ENCODE results near the gene ENTREP3.

The ENTREP3 gene

GRCh38 chr1:155202731-155203515 lies 52.4 kb downstream of the ENTREP3 start:
- TF ChIP-seq ZFX (IDR thresholded peaks at IDR 0.05) (no peak), CTCF (conservative IDR thresholded peaks at IDR 0.05) (no peak)
- no peak overlapping the region for H3K27ac ChIP-seq

GRCh38 chr1:155202198-155202597 lies 53.1 kb downstream of the ENTREP3 start:
- TF ChIP-seq ZFX (IDR thresholded peaks at IDR 0.05) (no peak), CTCF (conservative IDR thresholded peaks at IDR 0.05) (no peak)

GRCh38 chr1:155200920-155201319 lies 54.4 kb downstream of the ENTREP3 start:
- no peak overlapping the region for H3K27ac ChIP-seq
- TF ChIP-seq CTCF (conservative IDR thresholded peaks at IDR 0.05) = no peak
- no peak for TF ChIP-seq ZFX (IDR thresholded peaks at IDR 0.05)

More at GRCh38 chr1:155202198-155202597, 53.1 kb downstream of the ENTREP3 start:
- H3K27ac ChIP-seq = no peak overlapping the region

GRCh38 chr1:155199792-155200191 lies 55.5 kb downstream of the ENTREP3 start:
- H3K27ac ChIP-seq = no peak overlapping the region
- no peak for TF ChIP-seq CTCF (conservative IDR thresholded peaks at IDR 0.05)

- TF ChIP-seq ZFX (IDR thresholded peaks at IDR 0.05) (no peak), CTCF (conservative IDR thresholded peaks at IDR 0.05) (no peak)
- no peak overlapping the region for H3K27ac ChIP-seq
Measured at GRCh38 chr1:155198547-155198906, 56.8 kb downstream of the ENTREP3 start.

- H3K27ac ChIP-seq = no peak overlapping the region
- no peak for TF ChIP-seq ZFX (IDR thresholded peaks at IDR 0.05)
- no peak for TF ChIP-seq CTCF (conservative IDR thresholded peaks at IDR 0.05)
Measured at GRCh38 chr1:155197901-155198546, 57.3 kb downstream of the ENTREP3 start.

Data from C4-2B (cell line).